ENCODE data around the gene S100B.

The S100B gene

DNA sequence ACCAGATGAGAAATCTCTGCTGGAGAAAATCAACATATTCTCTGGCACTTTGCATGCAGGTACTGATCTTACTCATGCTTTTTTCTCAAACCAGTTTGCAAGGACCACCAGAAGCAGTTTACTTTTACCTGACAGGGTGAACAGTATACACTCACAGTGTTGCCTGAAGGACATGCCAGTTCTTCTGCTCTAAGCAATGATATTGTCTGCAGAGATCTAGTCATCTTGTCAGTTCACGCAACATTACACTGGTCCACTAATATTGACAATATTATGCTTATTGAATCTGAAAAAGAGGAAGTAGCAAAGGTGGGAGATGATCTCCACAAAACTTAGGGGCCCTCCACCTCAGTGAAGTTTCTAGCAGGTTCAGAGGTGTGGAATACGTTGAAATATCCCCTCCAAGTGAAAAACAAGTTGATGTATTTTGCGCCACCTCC, 3.8 kb upstream of the S100B start:
- TF ChIP-seq, protein P1, sequence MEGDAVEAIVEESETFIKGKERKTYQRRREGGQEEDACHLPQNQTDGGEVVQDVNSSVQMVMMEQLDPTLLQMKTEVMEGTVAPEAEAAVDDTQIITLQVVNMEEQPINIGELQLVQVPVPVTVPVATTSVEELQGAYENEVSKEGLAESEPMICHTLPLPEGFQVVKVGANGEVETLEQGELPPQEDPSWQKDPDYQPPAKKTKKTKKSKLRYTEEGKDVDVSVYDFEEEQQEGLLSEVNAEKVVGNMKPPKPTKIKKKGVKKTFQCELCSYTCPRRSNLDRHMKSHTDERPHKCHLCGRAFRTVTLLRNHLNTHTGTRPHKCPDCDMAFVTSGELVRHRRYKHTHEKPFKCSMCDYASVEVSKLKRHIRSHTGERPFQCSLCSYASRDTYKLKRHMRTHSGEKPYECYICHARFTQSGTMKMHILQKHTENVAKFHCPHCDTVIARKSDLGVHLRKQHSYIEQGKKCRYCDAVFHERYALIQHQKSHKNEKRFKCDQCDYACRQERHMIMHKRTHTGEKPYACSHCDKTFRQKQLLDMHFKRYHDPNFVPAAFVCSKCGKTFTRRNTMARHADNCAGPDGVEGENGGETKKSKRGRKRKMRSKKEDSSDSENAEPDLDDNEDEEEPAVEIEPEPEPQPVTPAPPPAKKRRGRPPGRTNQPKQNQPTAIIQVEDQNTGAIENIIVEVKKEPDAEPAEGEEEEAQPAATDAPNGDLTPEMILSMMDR (IDR thresholded peaks at IDR 0.05; ENCODE audit: low read depth, low read length), result no peak
- no peak overlapping the region for H3K4me3 ChIP-seq (ENCODE audit: low read depth, low read length)

DNA sequence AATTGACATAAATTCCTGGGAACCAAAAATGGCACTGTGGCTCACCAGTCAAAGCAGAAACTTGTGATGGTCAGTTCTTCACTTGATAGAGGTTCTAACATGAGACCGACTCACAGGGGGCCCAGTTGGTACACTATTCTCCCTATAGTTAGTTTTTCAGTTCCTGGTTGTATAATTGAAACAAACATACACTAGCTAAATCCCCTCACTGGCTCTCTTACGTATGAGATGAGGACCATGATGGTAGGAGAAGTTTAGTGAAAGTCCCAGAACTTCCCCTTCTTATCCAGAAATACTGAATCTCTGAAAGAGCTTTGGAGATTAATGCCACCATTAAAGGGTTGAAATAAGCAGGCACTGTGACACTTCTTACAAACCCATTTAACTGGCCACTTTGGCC, 2.8 kb upstream of the S100B start:
- no peak overlapping the region for H3K4me3 ChIP-seq (ENCODE audit: low read depth, low read length)

DNA sequence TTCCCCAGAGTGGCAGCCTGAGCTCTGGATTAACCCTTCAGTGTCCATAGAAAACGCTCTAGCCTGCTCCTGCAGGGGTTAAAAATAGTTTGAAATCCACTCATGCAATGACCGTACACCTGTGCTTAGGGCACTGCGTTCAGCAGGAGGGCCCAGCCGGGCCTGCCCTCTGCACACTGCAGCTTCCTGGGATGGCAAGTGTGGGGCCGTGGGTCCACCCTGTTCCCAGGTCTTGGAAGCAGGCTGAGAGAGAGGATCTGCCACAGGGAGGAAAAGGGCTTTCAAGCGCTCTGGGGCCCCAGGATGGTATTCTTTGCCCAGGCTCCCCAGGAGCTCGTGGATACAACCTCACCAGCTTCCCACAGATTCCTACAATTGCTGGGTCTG, 1.5 kb upstream of the S100B start:
- no peak overlapping the region for H3K4me3 ChIP-seq (ENCODE audit: low read depth, low read length)
- TF ChIP-seq, protein P1 (IDR thresholded peaks at IDR 0.05; ENCODE audit: low read depth, low read length), result no peak

More for the DNA sequence above, 2.8 kb upstream of the S100B start:
- TF ChIP-seq, protein P1 (IDR thresholded peaks at IDR 0.05; ENCODE audit: low read depth, low read length), result no peak

DNA sequence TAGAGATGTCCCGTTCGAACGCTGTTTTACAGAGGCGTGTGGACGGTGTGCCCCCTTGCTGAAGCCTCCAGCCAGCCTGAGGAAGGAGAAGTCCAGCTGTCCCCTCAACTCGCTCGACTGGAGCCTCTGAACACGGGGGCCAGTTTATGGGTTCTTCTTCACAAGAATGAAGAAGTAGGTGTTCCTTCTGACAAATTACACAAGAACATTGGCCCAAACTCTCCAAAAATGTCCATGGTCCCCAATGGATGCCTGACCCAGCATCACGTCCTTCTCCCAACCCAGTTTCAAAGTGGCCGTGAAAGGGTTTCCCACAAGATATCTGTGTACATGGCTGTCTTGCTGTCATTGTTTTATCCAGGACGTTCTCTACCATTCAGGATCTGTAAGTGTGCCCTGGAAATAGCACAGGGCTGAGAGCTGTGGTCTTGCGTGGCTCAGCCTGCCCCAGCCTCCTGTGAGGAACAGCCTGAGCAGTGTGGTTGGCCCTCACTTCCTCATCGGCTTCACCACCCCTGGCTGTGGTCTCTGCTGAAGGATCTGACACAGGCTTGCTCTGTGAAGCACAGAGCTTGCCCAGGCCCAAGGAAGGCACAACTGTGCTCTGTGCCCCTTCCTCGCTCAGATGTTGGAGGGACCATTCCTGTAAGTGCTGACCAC, 1.0 kb upstream of the S100B start:
- no peak overlapping the region for H3K4me3 ChIP-seq (ENCODE audit: low read depth, low read length)
- TF ChIP-seq, protein P1 (IDR thresholded peaks at IDR 0.05; ENCODE audit: low read depth, low read length), result no peak

DNA sequence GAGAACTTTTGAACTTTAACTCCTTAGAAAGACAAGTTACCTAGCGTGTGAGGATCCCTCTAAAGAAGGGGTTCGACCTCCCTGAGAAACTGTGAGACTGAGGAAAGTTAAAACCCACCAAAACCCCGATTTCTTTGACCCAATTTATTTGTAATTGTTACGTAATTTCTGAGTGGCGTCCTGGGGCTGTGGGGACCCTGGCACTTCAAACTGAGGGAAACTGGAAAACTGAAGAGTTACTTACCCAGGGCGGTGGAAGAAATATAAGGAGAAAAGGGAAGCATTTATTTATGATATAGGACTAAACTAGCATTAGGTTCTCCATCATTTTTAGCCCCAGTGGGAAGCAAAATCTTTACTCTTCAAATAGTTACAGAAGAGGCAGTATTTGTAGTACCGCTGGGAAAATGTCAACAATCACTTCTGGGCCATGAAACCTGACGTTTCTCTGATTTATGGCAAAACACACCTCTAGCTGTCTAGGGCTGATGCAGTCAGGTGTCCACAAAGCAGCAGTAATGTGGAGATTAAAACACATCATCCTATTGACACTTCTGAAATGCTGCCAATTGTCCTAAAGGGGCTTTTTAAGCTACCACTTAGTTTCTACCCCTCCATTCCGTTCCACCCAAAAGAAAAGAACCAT, 430 bp downstream of the S100B start:
- no peak overlapping the region for H3K4me3 ChIP-seq (ENCODE audit: low read depth, low read length)
- TF ChIP-seq, protein P1 (IDR thresholded peaks at IDR 0.05; ENCODE audit: low read depth, low read length), result no peak

DNA sequence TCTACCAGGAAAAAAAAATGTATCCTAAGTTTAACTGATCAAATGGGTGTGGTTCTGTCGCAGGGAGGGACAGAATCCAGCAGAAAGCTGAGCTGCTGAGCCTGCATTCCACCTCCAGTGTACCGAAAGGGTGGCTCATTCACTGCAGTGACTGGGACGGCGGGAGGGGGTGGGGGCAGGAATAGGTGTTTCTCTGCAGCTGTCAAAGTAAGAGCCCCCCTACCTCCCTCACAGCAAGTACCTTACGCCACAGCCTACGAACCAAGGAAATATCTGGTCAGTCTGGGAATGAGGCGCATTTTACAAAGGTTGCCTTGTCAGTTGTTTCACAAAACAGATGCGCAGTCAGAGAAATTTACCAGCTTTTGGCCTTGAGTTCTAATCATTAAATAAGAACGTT, 1.7 kb downstream of the S100B start:
- no peak overlapping the region for H3K4me3 ChIP-seq (ENCODE audit: low read depth, low read length)
- TF ChIP-seq, protein P1 (IDR thresholded peaks at IDR 0.05; ENCODE audit: low read depth, low read length), result no peak

DNA sequence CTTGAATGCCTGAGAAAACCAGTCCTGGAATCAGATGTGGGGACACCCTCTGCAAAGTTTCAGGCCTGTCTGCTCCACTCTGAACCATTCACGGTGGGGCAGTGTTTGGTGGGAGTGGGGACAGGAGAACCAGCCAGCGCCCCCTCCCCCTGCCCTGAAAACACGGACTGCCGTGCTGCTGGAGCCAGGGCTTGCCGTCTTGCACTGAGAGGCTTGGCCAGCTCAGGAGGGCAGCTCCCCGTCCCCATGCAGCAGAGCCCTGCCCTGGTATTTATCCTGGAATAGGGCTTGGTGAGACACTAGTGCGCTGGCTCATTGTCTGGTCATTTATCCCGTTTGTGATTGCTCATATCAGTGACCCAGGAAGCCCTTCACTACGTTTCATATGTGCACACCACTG, 3.9 kb downstream of the S100B start:
- TF ChIP-seq, protein P1 (IDR thresholded peaks at IDR 0.05; ENCODE audit: low read depth, low read length), result no peak
- no peak overlapping the region for H3K4me3 ChIP-seq (ENCODE audit: low read depth, low read length)
